Endodermal cell (in vitro differentiated cells): Measurements from ENCODE around the gene SYT3. TPM values are rescaled to one million over a fixed set of nuclear protein-coding genes. Genes with fewer than 3 reads are reported as not detected.
A peak's percentile ranks its signal among the peaks of the same experiment; 100 is the strongest.

Source experiments
- DNase-seq: peaks from one replicate; pipeline ENCODE4 v3.0.0-alpha.2; 2017
- H3K27ac ChIP-seq: 2 replicates; pipeline ENCODE4 v1.5.1; 2013; ENCODE audit warnings: mild to moderate bottlenecking, low read depth, low read length, moderate library complexity
- H3K27me3 ChIP-seq: 2 replicates; pipeline ENCODE4 v1.6.1; 2013; ENCODE audit warnings: mild to moderate bottlenecking, low read length, moderate library complexity; ENCODE audit not compliant: insufficient read depth, control insufficient read depth, poor library complexity, severe bottlenecking
- H3K36me3 ChIP-seq: 2 replicates; pipeline ENCODE4 v1.7.0; 2013; ENCODE audit warnings: mild to moderate bottlenecking, low read length, moderate library complexity; ENCODE audit not compliant: control insufficient read depth, insufficient read depth
- H3K4me1 ChIP-seq: one replicate; pipeline ENCODE4 v1.7.0; 2013; ENCODE audit warnings: low read length; ENCODE audit not compliant: control insufficient read depth, insufficient read depth
- H3K4me3 ChIP-seq: 2 replicates; pipeline ENCODE4 v1.5.1; 2013; ENCODE audit warnings: mild to moderate bottlenecking, low read length, moderate library complexity
- H3K9ac ChIP-seq: 2 replicates; pipeline ENCODE4 v1.6.1; 2013; ENCODE audit warnings: mild to moderate bottlenecking, low read length, moderate library complexity; ENCODE audit not compliant: poor library complexity, severe bottlenecking; ENCODE audit errors: extremely low read depth
- H3K9me3 ChIP-seq: 2 replicates; pipeline ENCODE4 v1.6.1; 2013; ENCODE audit warnings: mild to moderate bottlenecking, low read length, moderate library complexity; ENCODE audit not compliant: control insufficient read depth
- H3K27ac Mint-ChIP-seq: 2 replicates; pipeline ENCODE4 v1.8.0; 2020; ENCODE audit warnings: mixed read lengths
- H3K27me3 Mint-ChIP-seq: 2 replicates; pipeline ENCODE4 v1.8.0; 2021; ENCODE audit warnings: mild to moderate bottlenecking, mixed read lengths; ENCODE audit not compliant: insufficient read depth
- H3K36me3 Mint-ChIP-seq: 2 replicates; pipeline ENCODE4 v1.8.0; 2020; ENCODE audit warnings: low read depth, mixed read lengths
- H3K4me1 Mint-ChIP-seq: 2 replicates; pipeline ENCODE4 v1.8.0; 2020; ENCODE audit warnings: mixed read lengths
- H3K4me3 Mint-ChIP-seq: 2 replicates; pipeline ENCODE4 v1.8.0; 2020; ENCODE audit warnings: mild to moderate bottlenecking, moderate library complexity, mixed read lengths
- H3K9me3 Mint-ChIP-seq: 2 replicates; pipeline ENCODE4 v1.8.0; 2020; ENCODE audit warnings: mild to moderate bottlenecking, mixed read lengths
- WGBS, 2 experiments: methylation state at CpG; one replicate each; pipeline versions ENCODE4 v1.1.5 to v1.1.7; 2013; ENCODE audit warnings: missing lambda C conversion rate in 2 of 2, mixed read lengths in 1 of 2; ENCODE audit not compliant: insufficient coverage in 1 of 2, insufficient read length in 1 of 2; 5-methylcytosine and 5-hydroxymethylcytosine counted together
- total RNA-seq, 2 donors: library from RNA; stranded (reverse); fragmentation: NEBNext Ultra II Directional in 1 of 2; extraction: Animal tissue kit (Norgen Biotek cat#: 25700) in 1 of 2; gene quantifications; 2 replicates in 1 of 2; 3 replicates in 1 of 2; pipeline ENCODE4 v1.2.1, GENCODE V29; 2021
- TF ChIP-seq, protein P1 (sequence below): fragments of 200-600 bp; sonication (generic); conservative IDR thresholded peaks from 2 replicates; pipeline ENCODE4 v1.5.0; 2021; ENCODE audit warnings: antibody characterized with exemption, mild to moderate bottlenecking

SYT3 gene
- total RNA-seq, 2 donors from 2014 or later: 1.7 to 1.9 TPM

DNA sequence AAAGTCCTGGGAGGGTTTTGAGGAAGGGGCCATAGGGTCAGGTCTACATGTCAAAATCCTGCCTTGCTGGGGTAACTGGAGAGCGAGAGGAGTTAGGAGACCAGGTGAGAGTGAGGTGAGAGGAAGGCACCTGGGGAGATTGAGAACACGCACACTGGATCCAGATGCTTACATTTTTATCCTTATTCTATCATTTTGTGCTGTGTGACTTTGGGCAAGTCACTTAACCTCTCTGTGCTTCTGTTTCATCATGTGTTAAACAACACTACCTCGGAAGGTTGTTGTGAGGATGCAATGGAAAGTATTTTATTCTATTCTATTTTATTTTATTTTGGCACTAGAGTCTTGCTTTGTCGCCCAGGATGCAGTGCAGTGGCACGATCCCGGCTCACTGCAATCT lies 13.0 kb upstream of the SYT3 start:
- TF ChIP-seq, protein P1, sequence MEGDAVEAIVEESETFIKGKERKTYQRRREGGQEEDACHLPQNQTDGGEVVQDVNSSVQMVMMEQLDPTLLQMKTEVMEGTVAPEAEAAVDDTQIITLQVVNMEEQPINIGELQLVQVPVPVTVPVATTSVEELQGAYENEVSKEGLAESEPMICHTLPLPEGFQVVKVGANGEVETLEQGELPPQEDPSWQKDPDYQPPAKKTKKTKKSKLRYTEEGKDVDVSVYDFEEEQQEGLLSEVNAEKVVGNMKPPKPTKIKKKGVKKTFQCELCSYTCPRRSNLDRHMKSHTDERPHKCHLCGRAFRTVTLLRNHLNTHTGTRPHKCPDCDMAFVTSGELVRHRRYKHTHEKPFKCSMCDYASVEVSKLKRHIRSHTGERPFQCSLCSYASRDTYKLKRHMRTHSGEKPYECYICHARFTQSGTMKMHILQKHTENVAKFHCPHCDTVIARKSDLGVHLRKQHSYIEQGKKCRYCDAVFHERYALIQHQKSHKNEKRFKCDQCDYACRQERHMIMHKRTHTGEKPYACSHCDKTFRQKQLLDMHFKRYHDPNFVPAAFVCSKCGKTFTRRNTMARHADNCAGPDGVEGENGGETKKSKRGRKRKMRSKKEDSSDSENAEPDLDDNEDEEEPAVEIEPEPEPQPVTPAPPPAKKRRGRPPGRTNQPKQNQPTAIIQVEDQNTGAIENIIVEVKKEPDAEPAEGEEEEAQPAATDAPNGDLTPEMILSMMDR: no peak
- no peak overlapping the region for H3K9ac ChIP-seq
- no peak for DNase-seq
- no peaks in the 10 kb centered on the region for H3K4me1 ChIP-seq
- Mint-ChIP-seq H3K27me3 (peaks cover 51% of the 10 kb centered on the region), H3K4me3 (no peak overlapping the region), H3K36me3 (no peaks in the 10 kb centered on the region), H3K9me3 (peaks cover 8% of the 10 kb centered on the region), H3K27ac (no peak overlapping the region), H3K4me1 (peaks cover 3% of the 10 kb centered on the region)
- H3K4me3 ChIP-seq: no peak overlapping the region
- H3K27me3 ChIP-seq: no peaks in the 10 kb centered on the region
- H3K36me3 ChIP-seq: no peaks in the 10 kb centered on the region
- H3K9me3 ChIP-seq: peaks cover 23% of the 10 kb centered on the region
- H3K27ac ChIP-seq: no peak overlapping the region
- 92 to 100% methylated on average over 3 to 5 of the region's 6 CpGs for WGBS, 2 experiments

DNA sequence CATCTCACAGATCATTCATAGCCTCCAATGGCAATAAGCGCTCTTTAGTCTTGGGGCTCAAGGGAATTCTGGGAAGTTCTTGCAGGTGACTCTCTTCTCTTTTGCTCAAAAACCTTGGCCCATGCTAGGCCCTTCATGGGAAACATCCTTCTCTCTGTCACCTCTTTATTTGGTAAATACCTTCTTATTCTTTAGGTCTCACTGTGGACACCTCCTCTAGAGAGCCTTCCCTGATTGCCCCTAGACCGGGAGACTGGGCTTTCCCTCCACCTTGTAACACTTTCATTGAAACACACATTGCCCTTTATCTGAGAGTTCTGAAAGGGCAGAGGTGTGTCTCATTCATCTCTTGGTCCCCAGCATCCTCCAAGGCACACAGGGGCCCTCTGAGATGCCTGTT lies 11.5 kb upstream of the SYT3 start:
- Histone ChIP-seq H3K27ac (no peak overlapping the region), H3K9me3 (peaks cover 21% of the 10 kb centered on the region), H3K9ac (no peak overlapping the region), H3K4me1 (no peaks in the 10 kb centered on the region), H3K36me3 (no peaks in the 10 kb centered on the region), H3K27me3 (no peaks in the 10 kb centered on the region), H3K4me3 (no peak overlapping the region)
- 83 to 85% methylated on average over 2 of the region's 2 CpGs for WGBS, 2 experiments
- TF ChIP-seq, protein P1: no peak
- no peaks in the 10 kb centered on the region for H3K36me3 Mint-ChIP-seq
- H3K4me3 Mint-ChIP-seq: no peak overlapping the region
- H3K9me3 Mint-ChIP-seq: peaks cover 8% of the 10 kb centered on the region
- H3K27ac Mint-ChIP-seq: no peak overlapping the region
- peaks cover 3% of the 10 kb centered on the region for H3K4me1 Mint-ChIP-seq
- no peak for DNase-seq
- peaks cover 42% of the 10 kb centered on the region for H3K27me3 Mint-ChIP-seq

DNA sequence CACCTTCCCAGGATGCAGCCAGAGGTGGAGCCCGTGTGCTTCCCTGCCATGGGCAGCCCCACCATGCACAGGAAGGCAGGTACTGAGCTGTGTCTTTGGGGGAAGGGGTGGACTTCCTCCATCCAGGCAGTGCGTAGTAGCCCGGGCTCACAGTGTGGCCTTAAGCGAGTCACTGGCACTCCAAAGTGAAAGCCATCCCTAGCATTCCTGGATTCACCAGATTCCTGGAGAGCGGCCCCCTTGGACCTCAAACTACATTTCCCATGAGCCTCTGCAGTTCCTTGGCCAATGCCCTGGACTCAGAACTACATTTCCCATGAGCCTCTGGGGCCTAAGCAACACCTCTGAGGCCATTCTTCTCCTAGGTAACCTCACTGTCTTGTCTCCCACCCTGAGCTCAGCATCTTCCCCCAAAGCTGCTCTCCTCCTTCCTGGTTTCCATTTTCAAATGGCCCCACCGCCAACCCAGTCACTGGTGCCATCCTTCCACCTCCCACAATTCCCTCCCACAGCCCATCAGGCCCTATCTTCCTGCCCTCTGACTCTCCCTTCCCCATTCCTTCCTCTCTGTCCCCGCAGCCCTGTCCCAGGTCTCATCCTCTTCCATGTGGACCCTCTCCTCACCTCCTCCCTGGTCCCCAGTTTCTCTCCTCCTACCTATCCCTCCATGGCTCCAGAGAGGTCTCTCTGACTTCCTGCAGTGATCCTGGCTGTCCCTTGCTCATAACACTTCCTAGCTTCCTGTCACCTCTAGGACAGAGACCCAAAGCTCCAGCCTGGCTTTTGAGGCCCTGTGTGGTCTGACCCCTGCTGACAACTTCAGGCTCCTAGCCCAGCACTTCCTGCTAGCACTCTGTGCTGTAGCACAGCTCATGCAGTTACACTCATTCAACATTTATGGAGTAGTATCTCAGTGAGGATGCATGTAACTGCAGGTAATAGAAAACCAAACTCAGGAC lies 10.0 kb upstream of the SYT3 start, which contains the start of gene C19orf81:
Gene C19orf81 (plus strand): TSS at position 13 of the 959 bp plus-strand sequence. CDS start 0 bp downstream, at position 13.
- H3K9me3 ChIP-seq: peaks cover 12% of the 10 kb centered on the region
- Mint-ChIP-seq H3K27ac (peak within 1 kb of the TSS; percentile 68), H3K27me3 (peaks cover 28% of the 10 kb centered on the region), H3K4me3 (no peak within 1 kb of the TSS), H3K4me1 (peaks cover 3% of the 10 kb centered on the region), H3K36me3 (no peaks in the 10 kb centered on the region), H3K9me3 (peaks cover 3% of the 10 kb centered on the region)
- peaks cover 8% of the 10 kb centered on the region for H3K27me3 ChIP-seq
- WGBS, 2 experiments: 57 to 63% methylated on average over 6 to 7 of the region's 7 CpGs
- H3K36me3 ChIP-seq: no peaks in the 10 kb centered on the region
- H3K27ac ChIP-seq: no peak within 1 kb of the TSS
- TF ChIP-seq, protein P1: no peak
- peak; percentile 93 for DNase-seq
- H3K9ac ChIP-seq: no peak within 1 kb of the TSS
- H3K4me3 ChIP-seq: no peak within 1 kb of the TSS
- no peaks in the 10 kb centered on the region for H3K4me1 ChIP-seq
